SK-N-SH treated with all-trans-retinoic acid at 6 μM for 48 hours (cell line): ENCODE results near the gene TLCD2.
"Not testable (repeated sequence)": the region's sequence is repeated elsewhere in the genome, so short reads cannot be mapped to it uniquely, and the experiment has no call there.

Experiments
- ESRRG ChIP-seq: fragments of 250-450 bp; sonication (Bioruptor Pico); IDR thresholded peaks from 2 replicates; pipeline ENCODE4 v1.6.1; 2021; ENCODE audit warnings: mild to moderate bottlenecking
- OSR1 ChIP-seq: fragments of 250-450 bp; sonication (Bioruptor Pico); IDR thresholded peaks from 2 replicates; pipeline ENCODE4 v1.8.0; 2022; ENCODE audit warnings: moderate library complexity, mild to moderate bottlenecking, inconsistent platforms
- TOX ChIP-seq: fragments of 250-450 bp; sonication (Bioruptor Pico); IDR thresholded peaks from 2 replicates; pipeline ENCODE4 v1.8.0; 2021; ENCODE audit warnings: mild to moderate bottlenecking, moderate library complexity, borderline replicate concordance
- ZFP3 ChIP-seq: fragments of 250-450 bp; sonication (Bioruptor Pico); IDR thresholded peaks from 2 replicates; pipeline ENCODE4 v1.5.0; 2020; ENCODE audit warnings: mild to moderate bottlenecking, moderate library complexity
- ZNF565 ChIP-seq: fragments of 450-650 bp; formaldehyde crosslinking; conservative IDR thresholded peaks from 2 replicates; pipeline ENCODE4 v1.5.0; 2020; ENCODE audit warnings: low read depth, mild to moderate bottlenecking, moderate library complexity
- TF ChIP-seq, protein P1 (sequence below): fragments of 250-450 bp; sonication (Bioruptor Pico); IDR thresholded peaks from 2 replicates; pipeline ENCODE4 v1.5.1; 2021; ENCODE audit warnings: mild to moderate bottlenecking, moderate library complexity
- TF ChIP-seq, protein P2 (sequence below): fragments of 250-450 bp; sonication (Bioruptor Pico); IDR thresholded peaks from 2 replicates; pipeline ENCODE4 v1.8.0; 2021; ENCODE audit warnings: low read depth, mild to moderate bottlenecking, moderate library complexity, borderline replicate concordance
- TF ChIP-seq, protein P3 (sequence below): fragments of 250-450 bp; sonication (Bioruptor Pico); IDR thresholded peaks from 2 replicates; pipeline ENCODE4 v1.8.0; 2020; ENCODE audit warnings: mild to moderate bottlenecking, moderate library complexity, borderline replicate concordance

DNA sequence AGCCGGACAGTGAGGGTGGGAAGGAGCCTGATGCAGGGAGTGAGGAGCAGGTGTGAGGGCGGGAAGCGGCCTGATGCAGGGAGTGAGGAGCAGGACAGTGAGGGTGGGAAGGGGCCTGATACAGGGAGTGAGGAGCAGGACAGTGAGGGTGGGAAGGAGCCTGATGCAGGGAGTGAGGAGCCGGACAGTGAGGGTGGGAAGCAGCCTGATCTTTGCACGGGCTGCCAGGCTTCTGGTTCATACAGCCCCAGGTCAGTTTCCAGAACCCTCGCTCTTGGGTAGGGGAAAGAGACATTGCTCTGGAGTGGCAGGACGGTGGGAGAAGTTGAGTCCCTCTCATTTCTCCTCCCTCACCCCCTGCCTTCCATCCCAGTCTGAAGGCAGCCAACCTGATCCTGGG lies 31.7 kb upstream of the TLCD2 start:
- TF ChIP-seq OSR1, ESRRG, ZFP3, TOX, ZNF565 (CRISPR knock-in tag): not testable (repeated sequence)
- TF ChIP-seq, protein P1, sequence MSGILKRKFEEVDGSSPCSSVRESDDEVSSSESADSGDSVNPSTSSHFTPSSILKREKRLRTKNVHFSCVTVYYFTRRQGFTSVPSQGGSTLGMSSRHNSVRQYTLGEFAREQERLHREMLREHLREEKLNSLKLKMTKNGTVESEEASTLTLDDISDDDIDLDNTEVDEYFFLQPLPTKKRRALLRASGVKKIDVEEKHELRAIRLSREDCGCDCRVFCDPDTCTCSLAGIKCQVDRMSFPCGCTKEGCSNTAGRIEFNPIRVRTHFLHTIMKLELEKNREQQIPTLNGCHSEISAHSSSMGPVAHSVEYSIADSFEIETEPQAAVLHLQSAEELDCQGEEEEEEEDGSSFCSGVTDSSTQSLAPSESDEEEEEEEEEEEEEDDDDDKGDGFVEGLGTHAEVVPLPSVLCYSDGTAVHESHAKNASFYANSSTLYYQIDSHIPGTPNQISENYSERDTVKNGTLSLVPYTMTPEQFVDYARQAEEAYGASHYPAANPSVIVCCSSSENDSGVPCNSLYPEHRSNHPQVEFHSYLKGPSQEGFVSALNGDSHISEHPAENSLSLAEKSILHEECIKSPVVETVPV (CRISPR knock-in tag): not testable (repeated sequence)
- TF ChIP-seq, protein P2, sequence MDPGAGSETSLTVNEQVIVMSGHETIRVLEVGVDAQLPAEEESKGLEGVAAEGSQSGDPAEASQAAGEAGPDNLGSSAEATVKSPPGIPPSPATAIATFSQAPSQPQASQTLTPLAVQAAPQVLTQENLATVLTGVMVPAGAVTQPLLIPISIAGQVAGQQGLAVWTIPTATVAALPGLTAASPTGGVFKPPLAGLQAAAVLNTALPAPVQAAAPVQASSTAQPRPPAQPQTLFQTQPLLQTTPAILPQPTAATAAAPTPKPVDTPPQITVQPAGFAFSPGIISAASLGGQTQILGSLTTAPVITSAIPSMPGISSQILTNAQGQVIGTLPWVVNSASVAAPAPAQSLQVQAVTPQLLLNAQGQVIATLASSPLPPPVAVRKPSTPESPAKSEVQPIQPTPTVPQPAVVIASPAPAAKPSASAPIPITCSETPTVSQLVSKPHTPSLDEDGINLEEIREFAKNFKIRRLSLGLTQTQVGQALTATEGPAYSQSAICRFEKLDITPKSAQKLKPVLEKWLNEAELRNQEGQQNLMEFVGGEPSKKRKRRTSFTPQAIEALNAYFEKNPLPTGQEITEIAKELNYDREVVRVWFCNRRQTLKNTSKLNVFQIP (CRISPR knock-in tag): not testable (repeated sequence)
- TF ChIP-seq, protein P3, sequence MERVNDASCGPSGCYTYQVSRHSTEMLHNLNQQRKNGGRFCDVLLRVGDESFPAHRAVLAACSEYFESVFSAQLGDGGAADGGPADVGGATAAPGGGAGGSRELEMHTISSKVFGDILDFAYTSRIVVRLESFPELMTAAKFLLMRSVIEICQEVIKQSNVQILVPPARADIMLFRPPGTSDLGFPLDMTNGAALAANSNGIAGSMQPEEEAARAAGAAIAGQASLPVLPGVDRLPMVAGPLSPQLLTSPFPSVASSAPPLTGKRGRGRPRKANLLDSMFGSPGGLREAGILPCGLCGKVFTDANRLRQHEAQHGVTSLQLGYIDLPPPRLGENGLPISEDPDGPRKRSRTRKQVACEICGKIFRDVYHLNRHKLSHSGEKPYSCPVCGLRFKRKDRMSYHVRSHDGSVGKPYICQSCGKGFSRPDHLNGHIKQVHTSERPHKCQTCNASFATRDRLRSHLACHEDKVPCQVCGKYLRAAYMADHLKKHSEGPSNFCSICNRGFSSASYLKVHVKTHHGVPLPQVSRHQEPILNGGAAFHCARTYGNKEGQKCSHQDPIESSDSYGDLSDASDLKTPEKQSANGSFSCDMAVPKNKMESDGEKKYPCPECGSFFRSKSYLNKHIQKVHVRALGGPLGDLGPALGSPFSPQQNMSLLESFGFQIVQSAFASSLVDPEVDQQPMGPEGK (CRISPR knock-in tag): not testable (repeated sequence)
